K562 (cell line): ENCODE data around the gene TMCC2. TPM values are rescaled to one million over a fixed set of nuclear protein-coding genes. Genes with fewer than 3 reads are reported as not detected.

Experiments used
- CBX1 ChIP-seq: sonication (generic); IDR thresholded peaks from 2 replicates; pipeline ENCODE4 v1.6.1; 2016; ENCODE audit warnings: antibody characterized with exemption, low read depth, mild to moderate bottlenecking
- FOXP1 ChIP-seq: sonication (generic); formaldehyde crosslinking; IDR thresholded peaks from 2 replicates; pipeline ENCODE4 v1.8.0; 2022; ENCODE audit warnings: mild to moderate bottlenecking, missing genetic modification reagents
- KLF1 ChIP-seq: fragments of 450-650 bp; IDR thresholded peaks from 2 replicates; pipeline ENCODE4 v1.6.1; 2016; ENCODE audit warnings: missing genetic modification characterization, missing compliant biosample characterization
- POU5F1 ChIP-seq: fragments of 150-350 bp; IDR thresholded peaks from 2 replicates; pipeline ENCODE4 v1.6.1; 2014; ENCODE audit warnings: borderline replicate concordance, low read length, low read depth, mild to moderate bottlenecking; ENCODE audit not compliant: partially characterized antibody
- RBM34 ChIP-seq: fragments of 200-400 bp; formaldehyde crosslinking; IDR thresholded peaks from 2 replicates; pipeline ENCODE4 v1.6.1; 2018; ENCODE audit warnings: low read length, borderline replicate concordance; ENCODE audit not compliant: insufficient read depth
- RCOR1 ChIP-seq, 2 experiments: IDR thresholded peaks; 2 replicates each; pipeline ENCODE4 v1.6.1; 2012; ENCODE audit warnings: low read depth in 2 of 2, low read length in 2 of 2, borderline replicate concordance in 1 of 2, improper control_type of control experiment in 1 of 2
- SMAD3 ChIP-seq: fragments of 450-650 bp; formaldehyde crosslinking; conservative IDR thresholded peaks from 2 replicates; pipeline ENCODE4 v1.4.0; 2020; ENCODE audit warnings: mild to moderate bottlenecking
- USF1 ChIP-seq: sonication (generic); formaldehyde crosslinking; IDR thresholded peaks from 2 replicates; pipeline ENCODE4 v1.9.0; 2022; ENCODE audit warnings: mild to moderate bottlenecking, missing genetic modification reagents
- ZBTB40 ChIP-seq, 2 experiments: fragments of 450-650 bp in 1 of 2; sonication (generic) in 1 of 2; formaldehyde crosslinking in 1 of 2; IDR thresholded peaks; 2 replicates each; pipeline versions ENCODE4 v1.7.1 to v1.9.0; 2016 to 2022; ENCODE audit warnings: inconsistent platforms in 1 of 2, mild to moderate bottlenecking in 1 of 2, missing genetic modification reagents in 1 of 2
- polyA plus RNA-seq, 8 experiments: library from polyadenylated mRNA; depleted of rRNA in 4 of 8; stranded (reverse) in 5 of 8; unstranded in 3 of 8; fragments of >200 nt; fragmentation: Nextera tagmentation in 2 of 8; fragmentation: Illumina TruSeq in 1 of 8; extraction: Ambion mirVana in 2 of 8; extraction: Trizol in 1 of 8; gene quantifications; 2 replicates each; pipeline versions ENCODE4 v1.2.1 to v1.2.3, GENCODE V29; 2011 to 2014; ENCODE audit warnings: inconsistent platforms in 1 of 8, missing spikeins in 1 of 8
- total RNA-seq, 7 experiments: library from RNA; depleted of rRNA in 6 of 7; stranded (reverse); fragments of >200 nt in 6 of 7; fragmentation: Illumina TruSeq in 2 of 7; extraction: Trizol in 2 of 7; gene quantifications; 2 replicates each; pipeline versions ENCODE4 v1.2.1 to v1.2.3, GENCODE V29; 2011 to 2021; ENCODE audit warnings: low replicate concordance in 1 of 7
- TF ChIP-seq, protein P1 (sequence below): fragments of 250-450 bp; sonication (Bioruptor Pico); IDR thresholded peaks from 2 replicates; pipeline ENCODE4 v1.5.0; 2022; ENCODE audit warnings: mild to moderate bottlenecking
- TF ChIP-seq, protein P2 (sequence below), 2 experiments: IDR thresholded peaks in 1 of 2; conservative IDR thresholded peaks in 1 of 2; 2 replicates each; pipeline ENCODE4 v1.6.1; 2016; ENCODE audit warnings: low read depth in 2 of 2, mild to moderate bottlenecking in 1 of 2, missing compliant biosample characterization in 1 of 2, missing genetic modification characterization in 1 of 2, moderate library complexity in 1 of 2

The TMCC2 gene
- total and polyA plus RNA-seq, 9 of the 15 experiments (the other 6 are each of a cell fraction or from before 2014, with no cell fraction given) = 0.06 to 1.8 (median 0.98) TPM

GRCh38 chr1:205267306-205267902, 39.7 kb downstream of the TMCC2 start (continued):
- TF ChIP-seq, protein P1, sequence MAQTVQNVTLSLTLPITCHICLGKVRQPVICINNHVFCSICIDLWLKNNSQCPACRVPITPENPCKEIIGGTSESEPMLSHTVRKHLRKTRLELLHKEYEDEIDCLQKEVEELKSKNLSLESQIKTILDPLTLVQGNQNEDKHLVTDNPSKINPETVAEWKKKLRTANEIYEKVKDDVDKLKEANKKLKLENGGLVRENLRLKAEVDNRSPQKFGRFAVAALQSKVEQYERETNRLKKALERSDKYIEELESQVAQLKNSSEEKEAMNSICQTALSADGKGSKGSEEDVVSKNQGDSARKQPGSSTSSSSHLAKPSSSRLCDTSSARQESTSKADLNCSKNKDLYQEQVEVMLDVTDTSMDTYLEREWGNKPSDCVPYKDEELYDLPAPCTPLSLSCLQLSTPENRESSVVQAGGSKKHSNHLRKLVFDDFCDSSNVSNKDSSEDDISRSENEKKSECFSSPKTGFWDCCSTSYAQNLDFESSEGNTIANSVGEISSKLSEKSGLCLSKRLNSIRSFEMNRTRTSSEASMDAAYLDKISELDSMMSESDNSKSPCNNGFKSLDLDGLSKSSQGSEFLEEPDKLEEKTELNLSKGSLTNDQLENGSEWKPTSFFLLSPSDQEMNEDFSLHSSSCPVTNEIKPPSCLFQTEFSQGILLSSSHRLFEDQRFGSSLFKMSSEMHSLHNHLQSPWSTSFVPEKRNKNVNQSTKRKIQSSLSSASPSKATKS (CRISPR knock-in tag) = no peak
- TF ChIP-seq, protein P2, sequence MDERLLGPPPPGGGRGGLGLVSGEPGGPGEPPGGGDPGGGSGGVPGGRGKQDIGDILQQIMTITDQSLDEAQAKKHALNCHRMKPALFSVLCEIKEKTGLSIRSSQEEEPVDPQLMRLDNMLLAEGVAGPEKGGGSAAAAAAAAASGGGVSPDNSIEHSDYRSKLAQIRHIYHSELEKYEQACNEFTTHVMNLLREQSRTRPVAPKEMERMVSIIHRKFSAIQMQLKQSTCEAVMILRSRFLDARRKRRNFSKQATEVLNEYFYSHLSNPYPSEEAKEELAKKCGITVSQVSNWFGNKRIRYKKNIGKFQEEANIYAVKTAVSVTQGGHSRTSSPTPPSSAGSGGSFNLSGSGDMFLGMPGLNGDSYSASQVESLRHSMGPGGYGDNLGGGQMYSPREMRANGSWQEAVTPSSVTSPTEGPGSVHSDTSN (CRISPR knock-in tag; IDR thresholded peaks at IDR 0.05; ENCODE audit: low read depth) = no peak
- TF ChIP-seq, protein P2 (tag; conservative IDR thresholded peaks at IDR 0.05; ENCODE audit: low read depth) = no peak
- no peak for TF ChIP-seq ZBTB40 (IDR thresholded peaks at IDR 0.05)
- TF ChIP-seq ZBTB40 (CRISPR knock-in tag; IDR thresholded peaks at IDR 0.05) = no peak
- TF ChIP-seq SMAD3 (CRISPR knock-in tag) = no peak
- no peak for TF ChIP-seq CBX1
- no peak for TF ChIP-seq KLF1 (tag)
- TF ChIP-seq POU5F1 = no peak
- peak in 1 of 2 experiments; percentile 52; a peak in 2 of 4 replicates for TF ChIP-seq RCOR1 (IDR thresholded peaks at IDR 0.05; ENCODE audit: borderline replicate concordance in 1 of 2, low read depth in 2 of 2, low read length in 2 of 2)
- TF ChIP-seq USF1 (CRISPR knock-in tag) = peak; percentile 44; the same call in 1 of the 2 replicates
- TF ChIP-seq FOXP1 (CRISPR knock-in tag) = 0 out of 2 replicates have a peak, but pooled peaks have one; percentile 18
- no peak for TF ChIP-seq RBM34
